DOHH2 (cell line): ENCODE measurements around the gene TMEM187.

ENCODE experiments used
- CTCF ChIP-seq: fragments of 200-600 bp; sonication (generic); IDR thresholded peaks from one replicate; pipeline ENCODE4 v1.5.1; 2014; ENCODE audit warnings: antibody characterized with exemption, mild to moderate bottlenecking, low read depth, low read length; ENCODE audit not compliant: poor library complexity, severe bottlenecking
- EZH2phosphoT487 ChIP-seq: fragments of 200-600 bp; sonication (generic); IDR thresholded peaks from 2 replicates; pipeline ENCODE4 v1.6.1; 2017; ENCODE audit warnings: borderline replicate concordance, mild to moderate bottlenecking, antibody characterized with exemption, low read length, moderate library complexity, mixed read lengths

DNA sequence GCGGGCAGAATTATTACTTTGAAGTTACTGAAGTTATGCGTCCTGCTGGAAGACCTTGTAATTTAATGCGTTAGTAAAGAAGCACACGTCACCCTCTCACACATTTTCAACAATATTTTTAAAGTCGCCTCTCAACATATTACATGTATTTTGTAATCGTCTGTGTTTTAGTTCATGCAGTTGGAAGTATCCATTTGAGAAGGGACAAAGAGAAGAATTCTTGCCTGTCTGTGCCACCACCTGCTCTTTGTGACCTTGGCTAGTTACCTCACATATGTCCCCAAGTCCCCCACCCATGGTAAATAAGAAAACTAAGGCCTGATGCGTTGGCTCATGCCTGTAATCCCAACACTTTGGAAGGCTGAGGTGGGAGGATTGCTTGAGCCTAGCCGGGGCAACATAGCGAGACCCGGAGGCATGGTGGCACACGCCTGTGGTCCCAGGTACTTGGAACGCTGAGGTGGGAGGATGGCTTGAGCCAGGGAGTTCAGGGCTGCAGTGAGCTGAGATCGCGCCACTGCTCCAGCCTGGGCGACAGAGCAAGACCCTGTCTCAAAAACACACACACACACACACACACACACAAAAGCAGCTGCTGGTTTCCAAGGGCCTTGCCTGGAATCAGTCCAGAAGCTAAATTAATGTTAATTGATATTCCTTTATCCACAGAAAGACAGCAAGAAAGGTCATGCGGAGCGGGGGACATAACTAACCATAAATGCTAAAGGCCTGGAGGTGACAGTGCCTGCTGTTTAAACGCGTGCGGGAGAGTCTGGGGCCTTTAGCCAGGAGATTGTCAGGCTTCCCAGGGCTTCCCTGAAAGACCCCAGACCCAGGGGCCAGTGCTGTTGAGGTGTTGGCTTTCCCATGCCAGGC, 811 bp downstream of the TMEM187 start:
- TF ChIP-seq CTCF: no peak
- no peak for TF ChIP-seq EZH2phosphoT487
